KMS-11 (cell line): ENCODE results near the gene PCDH17.

Experiments used
- H2AFZ ChIP-seq: fragments of 200-600 bp; sonication (generic); 2 replicates; pipeline ENCODE4 v1.6.1; 2016; ENCODE audit warnings: antibody characterized with exemption, mixed run types, low read depth
- H3K27ac ChIP-seq: fragments of 200-600 bp; sonication (generic); 2 replicates; pipeline ENCODE4 v1.6.1; 2016; ENCODE audit warnings: mild to moderate bottlenecking, mixed run types
- H3K27me3 ChIP-seq: fragments of 200-600 bp; sonication (generic); 2 replicates; pipeline ENCODE4 v1.6.1; 2017; ENCODE audit warnings: mild to moderate bottlenecking, low read depth, mixed run types, moderate library complexity; ENCODE audit not compliant: insufficient read depth
- H3K36me3 ChIP-seq: fragments of 200-600 bp; sonication (generic); 2 replicates; pipeline ENCODE4 v1.6.1; 2017; ENCODE audit warnings: mild to moderate bottlenecking, mixed run types; ENCODE audit not compliant: insufficient read depth
- H3K4me1 ChIP-seq: fragments of 200-600 bp; sonication (generic); 2 replicates; pipeline ENCODE4 v1.6.1; 2016; ENCODE audit warnings: mild to moderate bottlenecking, low read depth, mixed run types; ENCODE audit not compliant: poor library complexity, severe bottlenecking
- H3K4me2 ChIP-seq: fragments of 200-600 bp; sonication (generic); 2 replicates; pipeline ENCODE4 v1.7.0; 2016; ENCODE audit warnings: mild to moderate bottlenecking, mixed run types
- H3K4me3 ChIP-seq: fragments of 200-600 bp; sonication (generic); IDR thresholded peaks from 2 replicates; pipeline ENCODE4 v1.6.1; 2017; ENCODE audit warnings: low read depth, low read length, mixed read lengths; ENCODE audit not compliant: insufficient read depth
- H3K79me2 ChIP-seq: fragments of 200-600 bp; sonication (generic); 2 replicates; pipeline ENCODE4 v1.6.1; 2016; ENCODE audit warnings: low read depth, mixed run types; ENCODE audit not compliant: insufficient read depth
- H3K9ac ChIP-seq: fragments of 200-600 bp; sonication (generic); 2 replicates; pipeline ENCODE4 v1.6.1; 2016; ENCODE audit warnings: mild to moderate bottlenecking, mixed run types
- H4K20me1 ChIP-seq: fragments of 200-600 bp; sonication (generic); 2 replicates; pipeline ENCODE4 v1.6.1; 2016; ENCODE audit warnings: mild to moderate bottlenecking, mixed run types; ENCODE audit not compliant: insufficient read depth
- CTCF ChIP-seq: fragments of 200-600 bp; sonication (generic); conservative IDR thresholded peaks from 2 replicates; pipeline ENCODE4 v1.6.1; 2017; ENCODE audit warnings: low read depth, mild to moderate bottlenecking, antibody characterized with exemption, low read length, moderate library complexity, mixed read lengths

The PCDH17 gene

DNA sequence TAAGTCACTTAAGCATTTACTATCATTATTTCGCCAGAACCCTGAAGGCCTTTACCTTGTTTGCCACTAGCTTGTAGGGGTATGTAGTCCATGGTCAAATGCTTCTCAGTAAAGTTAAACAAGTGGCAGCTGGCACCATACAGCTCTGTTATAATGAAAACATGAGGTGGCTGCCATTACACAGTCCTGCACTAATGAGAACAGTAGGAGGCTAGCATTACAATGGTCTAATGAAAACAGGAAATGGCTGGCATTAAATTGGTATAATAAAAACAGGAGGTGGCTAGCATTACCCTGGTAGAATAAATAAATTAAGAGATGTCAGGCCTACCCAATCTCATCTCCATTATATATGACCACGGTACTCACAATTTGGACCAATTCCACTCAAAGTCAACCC, 107.5 kb downstream of the PCDH17 start:
- Histone ChIP-seq H3K4me1 (no peaks in the 10 kb centered on the region), H3K79me2 (no peaks in the 10 kb centered on the region), H3K36me3 (no peaks in the 10 kb centered on the region), H3K4me2 (no peak overlapping the region), H3K9ac (no peak overlapping the region), H4K20me1 (no peaks in the 10 kb centered on the region), H2AFZ (no peak overlapping the region), H3K27ac (no peak overlapping the region), H3K4me3 (no peak overlapping the region), H3K27me3 (no peaks in the 10 kb centered on the region)
- TF ChIP-seq CTCF, result no peak

DNA sequence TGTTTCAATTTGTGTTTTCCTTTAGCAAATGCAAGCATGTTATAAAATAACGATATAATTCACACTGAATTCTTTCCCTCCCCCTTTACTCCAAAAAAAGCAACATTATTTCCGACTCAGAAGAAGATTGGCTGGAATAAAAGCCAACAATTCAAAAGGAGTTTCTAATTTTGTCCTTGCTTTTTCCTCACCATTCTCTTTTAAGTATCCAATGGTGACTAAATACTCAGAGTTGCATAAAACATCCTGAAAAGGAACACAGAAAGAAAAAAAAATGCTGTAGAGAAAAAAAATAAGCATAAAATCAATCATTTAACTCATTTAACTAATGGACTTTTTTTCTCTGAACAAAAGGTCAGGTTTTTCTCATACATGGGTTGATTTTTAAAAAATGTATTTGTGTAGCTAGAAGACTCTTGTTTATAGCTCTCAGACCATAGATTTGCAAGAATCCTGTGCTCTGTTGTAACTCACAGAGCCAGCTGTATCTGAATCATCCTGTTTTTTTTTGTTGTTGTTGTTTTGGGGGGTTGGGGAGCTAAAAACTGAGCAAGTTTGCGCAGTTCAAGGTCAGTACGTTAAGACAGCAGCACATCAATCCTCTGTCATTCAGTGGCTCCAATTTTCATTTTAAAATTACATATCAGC, 108.1 kb downstream of the PCDH17 start:
- TF ChIP-seq CTCF, result no peak
- Histone ChIP-seq H3K9ac (no peak overlapping the region), H3K27me3 (no peaks in the 10 kb centered on the region)

DNA sequence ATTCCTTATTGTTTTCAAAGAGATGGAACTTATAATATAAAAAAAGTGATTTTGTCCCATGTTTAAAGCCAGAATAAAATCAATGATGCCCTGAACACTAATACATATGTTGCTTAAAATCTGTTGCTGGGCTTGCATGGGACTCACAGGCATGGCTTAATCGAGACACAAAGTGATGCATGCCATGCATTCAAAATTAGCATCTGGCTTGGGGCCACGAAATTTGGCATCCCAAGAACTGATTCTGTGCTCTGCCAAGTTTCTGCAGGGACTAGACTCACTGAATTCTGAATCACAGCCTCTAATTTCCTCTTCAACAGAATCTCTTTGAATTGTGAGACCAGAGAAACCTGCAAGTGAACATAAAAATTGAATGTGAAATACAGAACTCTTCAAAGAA, 109.2 kb downstream of the PCDH17 start:
- Histone ChIP-seq H3K4me3 (no peak overlapping the region), H3K4me1 (no peaks in the 10 kb centered on the region), H4K20me1 (no peaks in the 10 kb centered on the region), H3K9ac (no peak overlapping the region), H3K27ac (no peak overlapping the region), H3K4me2 (no peak overlapping the region), H2AFZ (no peak overlapping the region), H3K36me3 (no peaks in the 10 kb centered on the region), H3K79me2 (no peaks in the 10 kb centered on the region), H3K27me3 (no peaks in the 10 kb centered on the region)
- no peak for TF ChIP-seq CTCF

More for the DNA sequence above, 108.1 kb downstream of the PCDH17 start:
- no peak overlapping the region for H3K4me2 ChIP-seq
- no peaks in the 10 kb centered on the region for H3K4me1 ChIP-seq
- H3K4me3 ChIP-seq, result no peak overlapping the region
- no peak overlapping the region for H2AFZ ChIP-seq
- no peak overlapping the region for H3K27ac ChIP-seq
- H4K20me1 ChIP-seq, result no peaks in the 10 kb centered on the region
- no peaks in the 10 kb centered on the region for H3K79me2 ChIP-seq
- no peaks in the 10 kb centered on the region for H3K36me3 ChIP-seq

- no peak for TF ChIP-seq CTCF
- Histone ChIP-seq H4K20me1 (no peaks in the 10 kb centered on the region), H3K4me2 (no peak overlapping the region), H3K27ac (no peak overlapping the region), H3K4me1 (no peaks in the 10 kb centered on the region), H3K27me3 (no peaks in the 10 kb centered on the region), H3K79me2 (no peaks in the 10 kb centered on the region), H3K36me3 (no peaks in the 10 kb centered on the region), H3K4me3 (no peak overlapping the region), H3K9ac (no peak overlapping the region), H2AFZ (no peak overlapping the region)
Measured at GRCh38 chr13:57748096-57748495, 116.6 kb downstream of the PCDH17 start.
